ENCODE results near the gene HDGFL2.

GRCh38 chr19:4448147-4448985, 23.7 kb upstream of the HDGFL2 start:
- no peak for TF ChIP-seq CTCF (IDR thresholded peaks at IDR 0.05)
- TF ChIP-seq POLR2A (IDR thresholded peaks at IDR 0.05): no peak
- TF ChIP-seq POLR2AphosphoS5 (IDR thresholded peaks at IDR 0.05): no peak

Measured in prostate gland (tissue), 2 donors.